ENCODE measurements around the gene ZNF135.

GRCh38 chr19:58009666-58010301 lies 49.3 kb upstream of the ZNF135 start:
- TF ChIP-seq CTCF (IDR thresholded peaks at IDR 0.05; ENCODE audit: poor library complexity) (no peak), EZH2 (IDR thresholded peaks at IDR 0.05; ENCODE audit: borderline replicate concordance) (no peak)
